Left lobe of liver (tissue), 2 donors: ENCODE data around the gene CFDP1. TPM values are rescaled to one million over a fixed set of nuclear protein-coding genes. Genes with fewer than 3 reads are reported as not detected.

Experiments used
- ATAC-seq: fragments of 200-7000 bp; cut with Tn5 transposase; one replicate; pipeline ENCODE4 v1.9.1; 2020; ENCODE audit warnings: mild to moderate bottlenecking, moderate library complexity
- DNase-seq: peaks from one replicate; pipeline ENCODE4 v3.0.0-alpha.2; 2020; ENCODE audit warnings: low spot score
- total RNA-seq: library from RNA; stranded (reverse); gene quantifications from one replicate; pipeline ENCODE4 v1.2.1, GENCODE V29; 2021
- donor health status: DM: no; HTN: no; CAD: no; lungs with moderate emphysema.
- donor health status: DM: no; HTN: yes; CAD: no.

The CFDP1 gene
- total RNA-seq, 1 donor from 2014 or later: 27.7 TPM

GRCh38 chr16:75326333-75326732 lies 107.0 kb downstream of the CFDP1 start:
- DNase-seq: no peak

DNA sequence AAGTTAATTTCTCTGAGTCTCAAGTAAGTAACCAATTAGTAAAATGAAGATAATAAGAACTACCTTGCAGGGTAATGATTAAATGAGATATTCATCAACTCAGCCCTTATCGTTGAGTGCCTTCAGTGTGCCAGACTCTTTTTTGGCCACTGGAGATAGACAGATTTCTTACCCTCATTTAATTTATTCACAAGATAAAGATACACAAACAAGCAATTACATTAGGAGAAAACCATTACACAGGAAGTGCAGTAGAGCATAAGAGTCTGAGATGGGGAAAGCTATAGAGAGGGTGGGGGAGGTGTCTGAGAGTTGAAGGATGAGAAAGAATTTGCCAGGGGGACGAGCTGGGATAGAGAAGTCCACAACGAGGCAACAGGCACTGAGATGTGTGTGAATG lies 109.4 kb downstream of the CFDP1 start:
- no peak for ATAC-seq
- DNase-seq: no peak

More at GRCh38 chr16:75326333-75326732, 107.0 kb downstream of the CFDP1 start:
- no peak for ATAC-seq

- ATAC-seq (no peak), DNase-seq (no peak)
Observed at GRCh38 chr16:75323198-75323597, 110.1 kb downstream of the CFDP1 start.

GRCh38 chr16:75322740-75323139 lies 110.6 kb downstream of the CFDP1 start:
- no peak for DNase-seq
- ATAC-seq: no peak

GRCh38 chr16:75320435-75320834 lies 112.9 kb downstream of the CFDP1 start:
- ATAC-seq (peak; percentile 63), DNase-seq (no peak)

GRCh38 chr16:75319513-75320411 lies 113.5 kb downstream of the CFDP1 start:
- ATAC-seq: no peak

DNA sequence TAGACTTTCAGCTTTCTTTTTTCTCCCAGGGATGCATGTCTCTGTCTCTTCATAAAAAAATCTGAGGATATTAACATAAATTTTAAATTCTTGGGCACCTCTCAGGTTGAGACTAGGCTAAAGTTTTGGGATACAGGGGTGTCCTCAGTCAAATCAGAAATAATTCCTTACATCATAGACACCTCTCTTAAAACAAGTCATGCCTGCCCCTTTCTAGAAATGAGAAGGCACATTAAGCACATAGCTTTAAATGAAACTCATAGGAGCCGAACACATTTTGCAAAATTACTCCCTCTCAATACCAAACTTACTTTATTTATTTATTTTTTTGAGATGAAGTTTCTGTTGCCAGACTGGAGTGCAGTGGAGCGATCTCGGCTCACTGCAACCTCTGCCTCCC lies 114.6 kb downstream of the CFDP1 start:
- ATAC-seq: no peak
- no peak for DNase-seq

More at GRCh38 chr16:75319513-75320411, 113.5 kb downstream of the CFDP1 start:
- no peak for DNase-seq

DNA sequence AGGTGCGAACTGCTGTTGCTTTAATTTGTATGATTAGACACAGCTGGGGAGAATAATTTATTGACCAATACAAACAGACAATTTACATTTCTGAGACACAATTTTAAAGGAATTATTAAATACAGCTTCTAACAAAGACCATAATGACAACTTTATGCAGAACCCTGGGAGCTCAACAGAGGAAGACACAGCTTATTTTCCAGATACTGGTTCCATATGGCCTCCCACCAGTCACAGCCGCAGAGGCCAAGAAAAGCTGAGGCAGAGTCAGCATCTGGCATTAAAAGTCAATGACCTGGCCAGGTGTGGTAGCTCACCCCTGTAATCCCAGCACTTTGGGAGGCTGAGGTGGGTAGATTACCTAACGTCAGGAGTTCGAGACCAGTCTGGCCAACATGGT lies 115.8 kb downstream of the CFDP1 start:
- DNase-seq (no peak), ATAC-seq (peak; percentile 4)

- no peak for DNase-seq
- peak; percentile 4 for ATAC-seq
Observed at GRCh38 chr16:75317101-75317522, 116.2 kb downstream of the CFDP1 start.

DNA sequence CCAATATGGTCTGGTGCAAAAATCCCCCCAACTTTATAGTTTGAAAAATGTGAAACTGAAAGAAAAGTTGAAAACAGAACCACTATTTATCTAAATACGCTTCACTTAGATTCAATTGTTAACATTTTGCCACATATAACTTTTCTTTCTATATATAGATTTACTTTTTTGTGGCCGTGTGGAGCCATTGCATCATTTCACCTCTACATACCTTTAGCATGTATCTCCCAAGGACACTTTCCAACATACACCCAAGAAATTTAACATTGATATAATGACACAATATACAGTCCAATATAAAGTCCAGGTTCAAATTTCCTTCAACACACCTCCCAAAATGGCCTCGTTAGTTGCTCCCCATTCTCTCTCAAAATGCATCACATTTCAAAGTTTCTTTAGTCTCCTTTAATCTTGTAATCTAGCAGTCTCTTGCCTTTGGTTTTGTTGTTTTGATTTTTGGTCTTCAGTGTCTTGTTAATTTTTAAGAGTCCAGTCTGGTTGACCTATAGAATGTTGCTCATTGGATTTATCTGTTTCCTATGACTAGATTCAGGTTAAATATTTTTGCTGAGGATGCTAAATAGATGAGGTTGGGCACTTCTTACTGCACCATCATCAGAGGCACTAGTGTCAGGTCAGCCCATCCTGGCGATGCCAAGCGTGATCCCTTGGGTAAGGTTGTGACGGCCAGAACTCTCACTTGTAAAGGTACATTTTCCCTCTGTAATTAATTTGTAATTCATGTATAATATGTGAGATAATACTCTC lies 117.6 kb downstream of the CFDP1 start:
- ATAC-seq: no peak
- no peak for DNase-seq

- no peak for DNase-seq
- ATAC-seq: no peak
Observed at GRCh38 chr16:75312875-75313274, 120.4 kb downstream of the CFDP1 start.

DNA sequence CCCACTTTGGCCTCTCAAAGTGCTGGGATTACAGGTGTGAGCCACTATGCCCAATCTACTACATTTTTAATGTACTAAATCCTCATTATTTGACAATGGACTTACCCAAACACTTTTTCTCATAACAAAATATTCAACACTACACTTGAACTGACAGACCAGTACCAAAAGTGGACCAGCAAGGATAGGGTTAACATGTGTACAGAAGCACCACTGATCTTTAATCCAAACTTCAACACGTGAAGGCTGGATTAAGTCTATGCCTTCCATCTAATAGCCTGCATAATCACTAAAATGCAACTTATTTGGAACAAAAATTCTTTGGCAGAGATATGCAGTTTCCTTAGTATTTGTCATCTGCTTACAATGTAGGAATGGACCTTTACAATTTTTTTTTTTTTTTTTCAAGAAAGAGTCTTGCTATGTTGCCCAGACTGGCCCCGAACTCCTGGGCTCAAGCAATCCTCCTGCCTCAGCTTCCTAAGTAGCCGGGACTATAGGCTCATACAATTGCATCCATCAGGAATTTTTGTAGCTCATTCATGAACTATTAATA lies 121.8 kb downstream of the CFDP1 start:
- DNase-seq (no peak), ATAC-seq (no peak)

DNA sequence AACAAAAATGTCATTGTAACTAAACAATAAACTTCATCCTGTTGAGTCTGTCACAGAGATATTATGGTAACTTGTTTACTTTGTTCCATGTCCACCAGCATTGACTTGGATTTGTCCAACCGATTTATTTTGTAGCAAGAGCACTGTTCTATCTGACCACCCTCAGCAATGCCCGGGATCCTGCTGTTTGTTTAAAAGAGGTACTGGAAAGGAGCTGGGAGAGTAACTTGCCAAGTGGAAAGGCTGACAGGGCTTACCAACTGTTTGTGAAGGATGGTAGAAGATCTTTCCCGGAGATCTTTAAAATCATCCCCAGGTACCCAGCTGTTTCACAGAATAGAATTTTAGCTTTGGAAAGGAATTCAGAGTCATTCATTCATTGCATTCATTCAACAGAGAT lies 122.8 kb downstream of the CFDP1 start:
- no peak for ATAC-seq

GRCh38 chr16:75309899-75310430 lies 123.3 kb downstream of the CFDP1 start:
- DNase-seq (no peak), ATAC-seq (no peak)

More for the DNA sequence above, 122.8 kb downstream of the CFDP1 start:
- DNase-seq: no peak

DNA sequence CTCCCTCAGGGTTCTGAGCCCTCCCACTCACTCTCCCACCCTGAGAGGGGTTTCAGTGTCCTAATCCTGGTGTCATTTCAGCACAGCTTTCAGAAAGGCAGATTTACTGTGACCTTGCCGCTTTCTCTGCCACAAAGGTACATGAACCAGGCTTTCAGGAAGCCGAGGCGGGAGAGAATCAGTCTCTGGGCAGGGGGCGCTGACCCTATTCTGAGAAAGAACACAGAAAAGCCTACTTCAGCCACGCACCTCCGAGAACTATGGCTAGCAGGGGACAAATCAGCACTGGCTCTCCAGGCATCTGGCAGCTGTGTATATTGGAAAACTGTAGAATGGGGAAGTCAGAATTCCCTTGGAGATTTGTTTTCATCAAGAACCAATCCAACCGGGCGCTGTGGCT lies 124.1 kb downstream of the CFDP1 start:
- no peak for ATAC-seq
- DNase-seq: no peak

GRCh38 chr16:75308011-75308410 lies 125.3 kb downstream of the CFDP1 start:
- DNase-seq (no peak), ATAC-seq (no peak)

DNA sequence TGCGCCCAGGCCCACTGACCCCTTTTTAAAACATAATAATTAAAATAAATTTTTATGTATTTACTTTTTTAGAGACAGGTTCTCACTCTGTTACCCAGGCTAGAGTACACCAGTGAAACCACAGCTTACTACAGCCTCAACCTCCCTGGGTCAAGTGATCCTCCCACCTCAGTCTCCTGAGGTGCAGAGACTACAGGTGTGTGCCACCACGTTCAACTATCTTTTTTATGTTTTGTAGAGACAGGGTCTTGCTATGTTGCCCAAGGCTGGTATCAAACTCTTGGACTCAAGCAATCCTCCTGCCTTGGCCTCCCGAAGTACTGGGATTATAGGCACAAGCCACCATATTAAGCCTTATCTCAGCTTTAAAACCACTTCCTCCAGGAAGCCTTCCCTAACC lies 125.8 kb downstream of the CFDP1 start:
- no peak for ATAC-seq
- DNase-seq: no peak

- ATAC-seq (peak; percentile 83), DNase-seq (peak; percentile 85)
Observed at GRCh38 chr16:75306099-75306762, 127.1 kb downstream of the CFDP1 start.

DNA sequence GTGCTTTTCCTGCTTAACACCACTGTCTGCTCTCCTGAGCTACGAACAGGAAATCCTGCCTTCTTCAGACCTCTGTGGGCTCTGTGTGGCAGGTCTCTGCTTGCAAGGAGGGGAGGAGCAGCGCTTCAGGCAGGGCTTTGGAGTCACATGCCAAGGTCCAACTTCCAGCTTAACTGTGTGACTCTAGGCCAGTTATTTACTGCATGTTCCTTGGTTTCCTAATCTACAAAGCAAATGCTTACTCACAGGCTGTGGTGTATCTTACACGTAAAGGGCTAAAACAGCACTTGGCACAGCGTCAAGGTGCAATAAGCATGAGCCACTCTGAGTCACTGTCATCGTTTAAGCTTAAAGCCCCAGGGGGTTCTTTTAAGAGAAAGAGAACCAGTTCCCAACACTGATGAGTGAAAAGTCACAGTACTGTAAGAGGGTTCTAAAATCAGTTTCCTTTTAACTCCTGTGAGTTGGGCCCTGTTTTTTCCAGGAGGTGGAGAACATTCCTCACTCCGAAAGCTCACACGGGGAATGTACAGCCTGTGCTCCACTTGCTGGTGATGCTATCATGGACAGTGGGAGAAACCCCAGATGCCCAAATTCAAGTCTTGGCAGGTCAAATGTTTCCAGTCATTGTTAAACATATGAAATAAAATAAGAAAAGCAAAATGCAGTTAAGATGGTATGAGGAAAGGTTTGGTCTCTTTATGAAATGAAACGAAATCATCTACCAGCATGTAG lies 127.8 kb downstream of the CFDP1 start:
- ATAC-seq: peak; percentile 83
- peak; percentile 84 for DNase-seq
